ENCODE data around the gene PPP1R1C. TPM values are rescaled to one million over a fixed set of nuclear protein-coding genes. Genes with fewer than 3 reads are reported as not detected.

PPP1R1C gene
- total RNA-seq, 1 donor from 2014 or later: not detected

DNA sequence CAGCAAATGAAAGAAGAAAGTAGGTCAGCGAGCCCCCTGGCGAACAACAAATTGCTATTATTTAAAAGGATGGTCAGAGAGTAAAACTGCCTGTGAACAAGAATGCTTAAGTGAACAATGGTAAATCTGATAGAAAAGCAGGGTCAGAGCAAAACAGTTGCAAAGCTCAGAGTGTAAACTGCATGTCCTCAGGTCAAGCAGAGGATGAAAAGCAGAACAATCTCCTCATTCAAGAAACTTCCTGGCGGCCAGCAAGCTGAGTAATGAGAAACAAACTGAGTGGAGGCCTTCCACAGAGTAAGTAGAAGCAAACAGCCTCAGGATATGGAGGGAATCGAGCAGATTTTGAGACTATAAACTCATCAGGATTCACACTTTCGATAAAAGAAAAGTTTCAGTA is 117.9 kb downstream of the PPP1R1C start:
- no peak for DNase-seq (ENCODE audit: low read depth in 2 of 2)

GRCh38 chr2:182110347-182110746 is 124.7 kb downstream of the PPP1R1C start:
- DNase-seq (ENCODE audit: low read depth in 2 of 2): no peak

GRCh38 chr2:182113334-182113733 is 127.7 kb downstream of the PPP1R1C start:
- no peak for DNase-seq (ENCODE audit: low read depth in 2 of 2)

DNA sequence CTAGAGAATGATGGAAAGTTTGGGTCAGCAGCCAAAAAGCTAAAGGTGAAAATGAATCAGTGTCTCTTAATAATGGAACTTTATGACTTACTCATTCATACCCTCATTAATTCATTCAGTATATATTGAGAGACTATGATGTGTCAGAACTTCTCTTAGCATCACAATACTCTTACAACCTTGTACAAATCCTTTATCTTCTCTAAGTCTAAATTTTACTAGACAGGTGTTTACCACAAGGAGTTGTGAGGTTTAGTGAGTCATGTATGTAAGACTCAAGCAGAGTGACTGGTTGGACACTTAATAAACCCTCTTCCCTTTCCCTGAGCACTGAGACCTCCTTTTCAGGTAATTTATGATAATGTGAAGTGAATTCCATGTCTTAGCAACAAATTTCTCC is 129.6 kb downstream of the PPP1R1C start:
- no peak for DNase-seq (ENCODE audit: low read depth in 2 of 2)

- no peak for DNase-seq (ENCODE audit: low read depth in 2 of 2)
Measured at GRCh38 chr2:182116774-182117173, 131.1 kb downstream of the PPP1R1C start.

DNA sequence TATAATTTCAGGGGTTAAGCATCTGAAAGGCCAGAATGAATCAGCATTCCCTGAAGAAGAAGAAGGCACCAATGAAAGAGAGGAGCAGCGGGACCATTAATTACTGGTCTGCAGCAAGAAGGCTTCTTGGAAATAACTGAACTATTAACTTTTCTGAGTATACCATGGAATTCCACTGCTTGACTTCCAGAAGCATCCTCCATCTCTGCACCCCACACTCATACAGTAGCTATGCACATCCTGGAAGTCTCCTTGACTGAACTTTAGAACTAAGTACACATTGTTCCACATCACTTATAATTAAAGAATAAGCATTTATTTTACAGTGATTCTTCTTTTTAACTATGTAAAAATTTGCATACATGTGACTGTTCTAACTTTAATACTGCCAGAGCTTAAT is 131.5 kb downstream of the PPP1R1C start:
- DNase-seq (ENCODE audit: low read depth in 2 of 2): no peak

GRCh38 chr2:182128821-182129707 is 143.4 kb downstream of the PPP1R1C start:
- DNase-seq (ENCODE audit: low read depth in 2 of 2): no peak

DNA sequence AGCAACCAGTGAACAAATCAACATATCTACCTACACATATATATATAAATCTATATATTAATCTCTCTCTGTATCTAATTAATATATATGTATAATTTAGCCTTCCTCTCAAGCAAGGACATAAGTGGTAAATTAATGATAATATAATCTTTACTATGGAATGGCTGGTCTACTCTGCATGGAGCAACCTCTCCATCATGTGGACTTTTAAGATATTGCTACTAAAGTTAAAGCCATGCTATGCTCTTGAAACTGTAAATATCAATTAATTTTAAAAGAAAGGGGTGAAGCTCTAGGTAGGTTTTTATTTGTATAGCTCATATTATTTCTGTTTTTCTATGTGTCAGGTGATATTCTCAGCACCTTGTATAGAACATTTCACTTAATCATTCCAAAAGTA is 147.0 kb downstream of the PPP1R1C start:
- peak; percentile 32 to 41 for DNase-seq (ENCODE audit: low read depth in 2 of 2)

DNA sequence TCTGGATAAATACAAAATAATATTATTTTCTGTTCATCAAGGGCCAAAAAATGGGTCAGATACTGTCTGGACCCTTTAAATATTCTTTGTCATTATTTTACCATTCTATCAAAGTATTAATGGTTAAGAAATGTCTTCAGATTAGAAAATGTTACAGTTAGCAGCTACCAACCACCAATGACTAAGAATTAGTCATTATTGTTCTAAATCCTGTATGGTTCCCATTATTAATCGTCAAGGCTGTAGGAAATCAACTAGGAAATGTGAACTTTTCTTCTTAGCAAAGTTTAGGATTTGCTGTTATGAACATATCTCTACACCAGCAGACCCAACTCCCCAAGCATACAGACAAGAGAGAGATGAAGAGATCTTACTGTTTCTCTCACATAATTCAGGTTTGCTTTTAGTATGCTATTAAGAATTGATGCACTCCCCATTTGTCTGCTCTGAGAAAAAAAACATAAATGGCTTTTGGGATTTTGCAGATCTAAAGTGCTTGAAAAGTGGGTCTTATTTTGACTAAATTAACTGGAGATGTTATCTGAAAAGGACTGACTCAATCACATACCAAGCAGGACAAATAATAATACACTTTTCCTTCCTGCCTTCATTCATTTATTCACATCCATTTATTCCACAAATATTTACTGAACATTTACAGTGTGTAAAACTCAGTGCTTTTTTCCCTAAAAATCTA is 147.7 kb downstream of the PPP1R1C start:
- peak in 1 of 2 donors; percentile 41 for DNase-seq (ENCODE audit: low read depth in 2 of 2)

DNA sequence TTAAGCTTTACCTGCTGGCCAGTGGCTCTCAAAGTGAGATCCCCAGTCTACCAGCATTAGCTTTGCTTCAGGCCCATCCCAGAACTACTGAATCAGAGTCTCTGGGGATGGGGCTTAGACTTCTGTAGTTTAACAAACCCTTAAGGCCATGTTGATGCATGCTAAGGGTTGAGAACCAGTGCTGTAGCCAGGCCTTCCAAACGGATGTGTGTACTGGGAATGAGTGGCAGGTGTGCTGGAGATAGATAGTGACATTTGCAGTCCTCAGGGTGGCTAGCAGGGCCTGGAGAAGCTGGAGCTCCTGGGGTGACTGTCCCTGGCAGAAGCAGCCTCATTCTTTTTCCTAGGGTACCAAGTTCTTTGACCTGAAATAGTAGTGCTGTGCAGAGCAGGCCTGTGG is 148.5 kb downstream of the PPP1R1C start:
- no peak for DNase-seq (ENCODE audit: low read depth in 2 of 2)

DNA sequence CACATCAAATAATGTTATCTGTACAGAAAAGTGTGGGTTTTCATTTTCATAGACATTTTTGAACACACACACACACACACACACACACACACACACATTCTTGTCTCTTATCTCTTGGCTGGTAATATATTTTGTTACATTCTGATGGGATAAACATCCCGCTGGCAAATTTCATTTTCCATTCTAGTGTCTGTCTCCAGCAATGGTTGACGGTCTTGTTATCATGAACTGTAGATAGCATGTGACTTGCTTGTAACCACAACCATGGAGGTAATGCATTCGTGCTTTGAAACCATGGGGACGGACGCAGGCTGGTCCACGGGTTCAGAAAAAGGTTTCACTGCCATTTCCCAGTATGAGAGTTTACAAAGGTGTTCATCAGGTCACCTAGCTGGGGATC is 156.4 kb downstream of the PPP1R1C start:
- peak in 1 of 2 donors; percentile 37 for DNase-seq (ENCODE audit: low read depth in 2 of 2)

GRCh38 chr2:182144041-182144775 is 158.6 kb downstream of the PPP1R1C start:
- DNase-seq (ENCODE audit: low read depth in 2 of 2): peak in 1 of 2 donors; percentile 34

GRCh38 chr2:182144776-182145165 is 159.1 kb downstream of the PPP1R1C start:
- peak in 1 of 2 donors; percentile 72 for DNase-seq (ENCODE audit: low read depth in 2 of 2)

- no peak for DNase-seq (ENCODE audit: low read depth in 2 of 2)
Measured at GRCh38 chr2:182148344-182148743, 162.7 kb downstream of the PPP1R1C start.

DNA sequence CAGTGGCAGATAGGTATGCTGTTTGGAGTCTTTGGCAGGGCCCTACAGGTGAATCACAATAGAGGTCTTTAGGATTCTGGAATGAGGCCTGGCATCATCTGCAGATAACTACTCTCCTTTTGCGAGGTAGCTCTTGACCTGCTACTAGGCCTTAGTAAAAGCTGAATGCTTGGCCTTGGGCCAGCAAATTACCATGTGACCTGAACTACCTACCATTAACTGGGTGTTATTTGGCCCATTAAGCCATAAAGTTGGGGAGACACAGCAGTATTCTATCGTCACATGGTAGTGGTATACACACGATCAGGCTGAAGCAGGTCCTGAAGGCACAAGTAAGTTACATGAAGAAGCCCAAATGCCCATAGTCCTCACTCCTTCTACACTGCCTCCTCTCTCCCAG is 178.2 kb downstream of the PPP1R1C start:
- no peak for DNase-seq (ENCODE audit: low read depth in 2 of 2)

GRCh38 chr2:182164686-182165085 is 179.0 kb downstream of the PPP1R1C start:
- no peak for DNase-seq (ENCODE audit: low read depth in 2 of 2)

DNA sequence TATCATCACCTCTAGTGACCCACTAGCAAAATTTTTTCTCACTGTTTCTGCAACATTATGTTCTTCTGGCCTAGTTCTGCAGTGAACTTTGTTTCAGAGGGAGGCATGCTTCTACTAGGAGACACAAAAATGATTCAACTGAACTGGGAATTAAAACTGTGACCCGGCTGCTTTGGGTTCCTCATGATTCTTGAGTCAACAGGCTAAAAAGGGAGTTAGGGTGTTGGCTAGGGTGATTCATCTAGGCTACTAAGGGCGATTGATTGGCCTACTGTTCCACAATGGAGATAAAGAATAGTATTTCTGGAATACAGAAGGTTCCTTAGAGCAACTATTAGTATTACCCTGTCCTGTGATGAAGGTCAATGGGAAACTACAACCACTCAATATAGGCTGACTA is 179.5 kb downstream of the PPP1R1C start:
- no peak for DNase-seq (ENCODE audit: low read depth in 2 of 2)

- no peak for DNase-seq (ENCODE audit: low read depth in 2 of 2)
Measured at GRCh38 chr2:182166406-182166805, 180.8 kb downstream of the PPP1R1C start.

DNA sequence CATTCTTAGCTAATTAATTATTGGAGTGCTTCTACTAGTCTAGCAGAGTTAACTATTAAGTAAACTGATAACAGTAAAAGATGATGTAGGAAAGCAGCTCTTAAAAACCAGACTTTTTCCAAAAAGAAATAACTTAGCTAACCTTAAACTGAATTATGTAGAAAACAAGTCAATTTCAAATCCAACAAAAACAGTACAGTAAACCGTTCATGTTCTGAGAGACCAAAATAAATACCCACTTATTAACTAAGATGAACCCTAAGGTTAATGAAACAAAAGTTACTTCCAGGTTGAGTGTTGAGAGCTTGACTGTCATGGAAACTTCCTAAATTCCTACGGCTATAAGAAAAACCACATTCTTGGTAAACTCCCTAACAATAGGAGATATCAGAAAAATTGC is 181.2 kb downstream of the PPP1R1C start:
- DNase-seq (ENCODE audit: low read depth in 2 of 2): no peak
